ENCODE measurements around the gene DPP6. TPM values are rescaled to one million over a fixed set of nuclear protein-coding genes. Genes with fewer than 3 reads are reported as not detected.

The DPP6 gene
- total RNA-seq, 1 donor from 2014 or later, result 0.48 TPM

- Histone ChIP-seq H3K27ac (ENCODE audit: low read depth, low read length) (no peak overlapping the region), H3K4me1 (ENCODE audit: insufficient read depth, low read length) (no peaks in the 10 kb centered on the region), H4K20me1 (ENCODE audit: insufficient read depth, low read length) (no peaks in the 10 kb centered on the region), H3K9ac (ENCODE audit: low read length) (no peak overlapping the region), H2AFZ (ENCODE audit: low read depth, low read length) (no peak overlapping the region), H3K27me3 (ENCODE audit: insufficient read depth, low read length) (no peaks in the 10 kb centered on the region), H3K4me2 (ENCODE audit: low read length) (no peak overlapping the region), H3K9me3 (ENCODE audit: insufficient read depth, low read depth, low read length) (peaks cover 2% of the 10 kb centered on the region), H3K4me3 (ENCODE audit: insufficient read depth, low read depth, low read length) (no peak overlapping the region), H3K79me2 (ENCODE audit: insufficient read depth, low read length) (no peaks in the 10 kb centered on the region), H3K36me3 (ENCODE audit: insufficient read depth, low read length) (no peaks in the 10 kb centered on the region)
- no peak for FAIRE-seq
- H3K27me3 Mint-ChIP-seq (ENCODE audit: low read depth, unreplicated experiment), result peaks cover 14% of the 10 kb centered on the region
- no peaks in the 10 kb centered on the region for H3K36me3 Mint-ChIP-seq (ENCODE audit: low read depth, unreplicated experiment)
- no peak for TF ChIP-seq CTCF (IDR thresholded peaks at IDR 0.05; ENCODE audit: insufficient read depth, low read depth, low read length)
- no peak for TF ChIP-seq EZH2 (IDR thresholded peaks at IDR 0.05; ENCODE audit: insufficient read depth, low read length)
- H3K27ac Mint-ChIP-seq (ENCODE audit: unreplicated experiment), result no peak overlapping the region
- H3K4me1 Mint-ChIP-seq (ENCODE audit: low read depth, unreplicated experiment), result no peaks in the 10 kb centered on the region
- no peak for DNase-seq (ENCODE audit: low read depth)
- peaks cover 2% of the 10 kb centered on the region for H3K9me3 Mint-ChIP-seq (ENCODE audit: unreplicated experiment)
- no peak overlapping the region for H3K4me3 Mint-ChIP-seq (ENCODE audit: unreplicated experiment)
These were observed 120.0 kb downstream of the DPP6 start for GRCh38 chr7:154172236-154172635.

GRCh38 chr7:154177584-154177983 lies 125.4 kb downstream of the DPP6 start:
- H3K9me3 Mint-ChIP-seq (ENCODE audit: unreplicated experiment), result peaks cover 2% of the 10 kb centered on the region
- H3K36me3 Mint-ChIP-seq (ENCODE audit: low read depth, unreplicated experiment), result no peaks in the 10 kb centered on the region
- Histone ChIP-seq H3K27me3 (ENCODE audit: insufficient read depth, low read length) (no peaks in the 10 kb centered on the region), H3K4me2 (ENCODE audit: low read length) (no peak overlapping the region), H3K4me1 (ENCODE audit: insufficient read depth, low read length) (no peaks in the 10 kb centered on the region), H3K9ac (ENCODE audit: low read length) (no peak overlapping the region), H3K36me3 (ENCODE audit: insufficient read depth, low read length) (no peaks in the 10 kb centered on the region), H3K9me3 (ENCODE audit: insufficient read depth, low read depth, low read length) (peaks cover 5% of the 10 kb centered on the region), H3K79me2 (ENCODE audit: insufficient read depth, low read length) (no peaks in the 10 kb centered on the region), H3K4me3 (ENCODE audit: insufficient read depth, low read depth, low read length) (no peak overlapping the region), H2AFZ (ENCODE audit: low read depth, low read length) (no peak overlapping the region), H4K20me1 (ENCODE audit: insufficient read depth, low read length) (no peaks in the 10 kb centered on the region), H3K27ac (ENCODE audit: low read depth, low read length) (no peak overlapping the region)
- H3K27ac Mint-ChIP-seq (ENCODE audit: unreplicated experiment), result no peak overlapping the region
- TF ChIP-seq EZH2 (IDR thresholded peaks at IDR 0.05; ENCODE audit: insufficient read depth, low read length) (no peak), CTCF (IDR thresholded peaks at IDR 0.05; ENCODE audit: insufficient read depth, low read depth, low read length) (no peak)
- peaks cover 8% of the 10 kb centered on the region for H3K4me1 Mint-ChIP-seq (ENCODE audit: low read depth, unreplicated experiment)
- FAIRE-seq (no peak), DNase-seq (ENCODE audit: low read depth) (no peak)
- H3K27me3 Mint-ChIP-seq (ENCODE audit: low read depth, unreplicated experiment), result peaks cover 9% of the 10 kb centered on the region
- no peak overlapping the region for H3K4me3 Mint-ChIP-seq (ENCODE audit: unreplicated experiment)

- Histone ChIP-seq H3K79me2 (ENCODE audit: insufficient read depth, low read length) (no peaks in the 10 kb centered on the region), H2AFZ (ENCODE audit: low read depth, low read length) (no peak overlapping the region), H4K20me1 (ENCODE audit: insufficient read depth, low read length) (no peaks in the 10 kb centered on the region), H3K27me3 (ENCODE audit: insufficient read depth, low read length) (no peaks in the 10 kb centered on the region), H3K36me3 (ENCODE audit: insufficient read depth, low read length) (no peaks in the 10 kb centered on the region), H3K27ac (ENCODE audit: low read depth, low read length) (no peak overlapping the region), H3K4me1 (ENCODE audit: insufficient read depth, low read length) (no peaks in the 10 kb centered on the region), H3K9me3 (ENCODE audit: insufficient read depth, low read depth, low read length) (peaks cover 8% of the 10 kb centered on the region), H3K9ac (ENCODE audit: low read length) (no peak overlapping the region), H3K4me2 (ENCODE audit: low read length) (no peak overlapping the region), H3K4me3 (ENCODE audit: insufficient read depth, low read depth, low read length) (no peak overlapping the region)
- Mint-ChIP-seq H3K27ac (ENCODE audit: unreplicated experiment) (no peak overlapping the region), H3K4me3 (ENCODE audit: unreplicated experiment) (no peak overlapping the region), H3K27me3 (ENCODE audit: low read depth, unreplicated experiment) (peaks cover 12% of the 10 kb centered on the region), H3K36me3 (ENCODE audit: low read depth, unreplicated experiment) (no peaks in the 10 kb centered on the region), H3K4me1 (ENCODE audit: low read depth, unreplicated experiment) (peaks cover 12% of the 10 kb centered on the region), H3K9me3 (ENCODE audit: unreplicated experiment) (peaks cover 2% of the 10 kb centered on the region)
- no peak for TF ChIP-seq EZH2 (IDR thresholded peaks at IDR 0.05; ENCODE audit: insufficient read depth, low read length)
- no peak for TF ChIP-seq CTCF (IDR thresholded peaks at IDR 0.05; ENCODE audit: insufficient read depth, low read depth, low read length)
- FAIRE-seq, result no peak
- no peak for DNase-seq (ENCODE audit: low read depth)
These were observed 126.7 kb downstream of the DPP6 start for GRCh38 chr7:154178895-154179294.
